Endothelial cell of umbilical vein (primary cell): Measurements from ENCODE around the gene ATXN3L. TPM values are rescaled to one million over a fixed set of nuclear protein-coding genes. Genes with fewer than 3 reads are reported as not detected.

Source experiments
- BruUV-seq: library from RNA; stranded (reverse); fragments of 400-500 nt; replicated peaks from 2 replicates; lab custom pipeline; 2021; lab: Mats Ljungman, UMichigan
- CTCF ChIA-PET: fragments of 300-600, 350-600 bp; sonication (Branson Sonifier 250); formaldehyde crosslinking; loops from one replicate; lab custom pipeline; 2021; ENCODE audit warnings: antibody characterized with exemption, inconsistent platforms; lab: Charles Lee
- POLR2A ChIA-PET: fragments of 300-600, 350-600 bp; sonication (Branson Sonifier 250); formaldehyde crosslinking; loops from one replicate; lab custom pipeline; 2021; ENCODE audit warnings: antibody characterized with exemption, inconsistent platforms; lab: Charles Lee
- DNase-seq: peaks from one replicate; pipeline ENCODE4 v3.0.0-alpha.2; 2011; ENCODE audit warnings: low read depth, low spot score
- FAIRE-seq: peaks from 2 replicates; lab custom pipeline; 2011; peaks lifted over from hg19 to GRCh38; lab: Jason Lieb, UNC
- H2AFZ ChIP-seq: 2 replicates; pipeline ENCODE4 v1.6.0; 2012; ENCODE audit warnings: low read depth, low read length, control low read depth, inconsistent platforms
- H3K27ac ChIP-seq: 2 replicates; pipeline ENCODE4 v1.5.1; 2011; ENCODE audit warnings: low read depth, mild to moderate bottlenecking, control low read depth, low read length, moderate library complexity; ENCODE audit not compliant: insufficient read depth
- H3K27me3 ChIP-seq, 2 experiments: 2 replicates each; pipeline versions ENCODE4 v1.6.0 to v1.6.1; 2011; ENCODE audit warnings: low read length in 2 of 2, mixed read lengths in 1 of 2; ENCODE audit not compliant: control insufficient read depth in 2 of 2, insufficient read depth in 2 of 2
- H3K36me3 ChIP-seq, 2 experiments: 2 replicates in 1 of 2; 3 replicates in 1 of 2; pipeline ENCODE4 v1.5.1; 2011; ENCODE audit warnings: low read length in 2 of 2, mild to moderate bottlenecking in 1 of 2, moderate library complexity in 1 of 2; ENCODE audit not compliant: control insufficient read depth in 2 of 2, insufficient read depth in 2 of 2; ENCODE audit errors: extremely low read depth in 1 of 2
- H3K4me1 ChIP-seq: 3 replicates; pipeline ENCODE4 v1.5.1; 2011; ENCODE audit warnings: mild to moderate bottlenecking, low read length; ENCODE audit not compliant: control insufficient read depth, insufficient read depth; ENCODE audit errors: extremely low read depth
- H3K4me2 ChIP-seq: 2 replicates; pipeline ENCODE4 v1.6.1; 2011; ENCODE audit warnings: low read length, control low read depth, mixed read lengths; ENCODE audit not compliant: insufficient read depth
- H3K4me3 ChIP-seq, 3 experiments: fragments of 200-600 bp in 1 of 3; sonication (generic), shearing (Covaris generic) in 1 of 3; replicated peaks in 1 of 3; 2 replicates each; pipeline ENCODE4 v1.5.1; 2011 to 2016; ENCODE audit warnings: control low read depth in 3 of 3, low read length in 3 of 3, mild to moderate bottlenecking in 2 of 3, inconsistent platforms in 1 of 3, low read depth in 1 of 3, moderate library complexity in 1 of 3; ENCODE audit not compliant: insufficient read depth in 1 of 3
- H3K79me2 ChIP-seq: 2 replicates; pipeline ENCODE4 v1.6.0; 2012; ENCODE audit warnings: low read length, inconsistent platforms; ENCODE audit not compliant: control insufficient read depth, insufficient read depth
- H3K9ac ChIP-seq: replicated peaks from 2 replicates; pipeline ENCODE3; 2011; ENCODE audit warnings: low read length, control low read depth; ENCODE audit not compliant: insufficient read depth; ENCODE audit errors: extremely low read depth
- H3K9me1 ChIP-seq: replicated peaks from 3 replicates; pipeline ENCODE4 v1.6.0; 2011; ENCODE audit warnings: mild to moderate bottlenecking, low read length; ENCODE audit not compliant: control insufficient read depth, insufficient read depth; ENCODE audit errors: extremely low read depth
- H3K9me3 ChIP-seq: replicated peaks from 2 replicates; pipeline ENCODE4 v1.5.1; 2012; ENCODE audit warnings: low read length, inconsistent platforms; ENCODE audit not compliant: control insufficient read depth, insufficient read depth
- H4K20me1 ChIP-seq: replicated peaks from 2 replicates; pipeline ENCODE3; 2011; ENCODE audit warnings: mild to moderate bottlenecking, low read length; ENCODE audit not compliant: control insufficient read depth, insufficient read depth; ENCODE audit errors: extremely low read depth
- CTCF ChIP-seq, 2 donors: IDR thresholded peaks; 1 replicate in 1 of 2; 2 replicates in 1 of 2; pipeline ENCODE4 v1.5.1; 2011; ENCODE audit warnings: low read length in 2 of 2, mild to moderate bottlenecking in 2 of 2, moderate library complexity in 2 of 2, control low read depth in 1 of 2, inconsistent platforms in 1 of 2, low read depth in 1 of 2; ENCODE audit not compliant: insufficient read depth in 1 of 2; ENCODE audit errors: extremely low read depth in 1 of 2
- EZH2 ChIP-seq: IDR thresholded peaks from 2 replicates; pipeline ENCODE4 v1.6.1; 2012; ENCODE audit warnings: borderline replicate concordance, low read depth, mild to moderate bottlenecking, moderate library complexity, low read length, inconsistent platforms; ENCODE audit not compliant: severe bottlenecking
- FOS ChIP-seq: IDR thresholded peaks from 2 replicates; pipeline ENCODE4 v1.6.1; 2011; ENCODE audit warnings: mild to moderate bottlenecking, low read length, moderate library complexity, borderline replicate concordance; ENCODE audit not compliant: insufficient read depth
- GATA2 ChIP-seq: IDR thresholded peaks from 2 replicates; pipeline ENCODE4 v1.7.0; 2011; ENCODE audit warnings: low read depth, mild to moderate bottlenecking, moderate library complexity, mixed read lengths, low read length; ENCODE audit not compliant: insufficient read length, insufficient read depth
- JUN ChIP-seq: IDR thresholded peaks from 2 replicates; pipeline ENCODE4 v1.6.1; 2011; ENCODE audit warnings: borderline replicate concordance, low read depth; ENCODE audit not compliant: insufficient read length, insufficient read depth
- MAX ChIP-seq: IDR thresholded peaks from 2 replicates; pipeline ENCODE4 v1.6.1; 2011; ENCODE audit not compliant: insufficient read depth, insufficient read length
- MYC ChIP-seq: IDR thresholded peaks from one replicate; pipeline ENCODE4 v1.6.1; 2011; ENCODE audit warnings: mild to moderate bottlenecking, low read depth, low read length
- POLR2A ChIP-seq: IDR thresholded peaks from 2 replicates; pipeline ENCODE4 v1.6.1; 2012; ENCODE audit warnings: low read depth, mild to moderate bottlenecking, control low read depth, low read length
- POLR2AphosphoS5 ChIP-seq: IDR thresholded peaks from 2 replicates; pipeline ENCODE4 v1.6.1; 2012; ENCODE audit warnings: low read depth, mild to moderate bottlenecking, control low read depth, low read length, moderate library complexity; ENCODE audit not compliant: insufficient read depth
- dilution Hi-C: fragments of 300-500 bp; cut with MboI; formaldehyde crosslinking; loops from one replicate; pipeline ENCODE4 v1.15.0; 2019; ENCODE audit warnings: low sequenced_read_pairs; ENCODE audit not compliant: extremely low pct_ligation_motif_present
- intact Hi-C: fragments of 100-400 bp; cut with micrococcal nuclease; formaldehyde crosslinking; loops from one replicate; pipeline ENCODE4 v1.10.0; 2022
- polyA plus RNA-seq, 4 experiments: library from polyadenylated mRNA; depleted of rRNA in 3 of 4; stranded (reverse) in 3 of 4; unstranded in 1 of 4; fragments of >200 nt; gene quantifications; 2 replicates each; pipeline versions ENCODE4 v1.2.1 to v1.2.3, GENCODE V29; 2011 to 2012; ENCODE audit warnings: missing spikeins in 1 of 4
- total RNA-seq: library from RNA; stranded (reverse); gene quantifications from 2 replicates; pipeline ENCODE4 v1.2.3, GENCODE V29; 2021

ATXN3L gene
- total and polyA plus RNA-seq, 2 donors (not counting 3 experiments of a cell fraction or from before 2014, with no cell fraction given): not detected

DNA sequence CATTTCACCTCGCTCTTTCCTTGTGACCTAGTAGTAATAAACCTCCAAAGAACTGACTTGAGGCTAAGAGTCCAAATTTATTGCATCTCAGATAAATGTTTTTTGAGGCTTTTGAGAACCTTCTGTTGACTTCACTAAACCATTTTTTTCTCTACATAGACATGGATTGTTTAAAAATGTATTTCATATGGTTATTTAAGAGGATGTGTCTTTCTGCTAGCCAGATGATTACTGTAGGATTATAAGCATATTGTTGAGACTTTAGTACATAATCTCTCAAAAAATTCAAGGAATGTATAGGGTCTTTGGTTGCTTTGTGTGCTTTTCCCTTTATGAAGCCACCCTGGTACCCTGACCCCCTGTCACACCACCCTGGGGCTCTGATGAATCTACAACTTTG is 44.8 kb downstream of the ATXN3L start:
- Histone ChIP-seq H3K4me3 (no peak overlapping the region), H3K79me2 (no peaks in the 10 kb centered on the region), H3K4me1 (no peaks in the 10 kb centered on the region), H3K4me2 (no peak overlapping the region), H2AFZ (no peak overlapping the region), H3K9me1 (no peaks in the 10 kb centered on the region), H3K27ac (no peak overlapping the region), H3K9ac (no peak overlapping the region), H3K36me3 (no peaks in the 10 kb centered on the region), H4K20me1 (no peaks in the 10 kb centered on the region), H3K27me3 (no peaks in the 10 kb centered on the region), H3K9me3 (no peaks in the 10 kb centered on the region)
- DNase-seq (no peak), FAIRE-seq (no peak)
- CTCF ChIA-PET: no interaction called here
- dilution Hi-C loops: no loop called here
- POLR2A ChIA-PET: no interaction called here
- no TSS peak for BruUV-seq
- TF ChIP-seq POLR2A (no peak), POLR2AphosphoS5 (no peak), FOS (no peak), MYC (no peak), GATA2 (no peak), CTCF (IDR thresholded peaks at IDR 0.05; ENCODE audit: extremely low read depth in 1 of 2, insufficient read depth in 1 of 2, low read depth in 1 of 2, low read length in 2 of 2) (no peak), MAX (no peak), EZH2 (no peak), JUN (no peak)
- intact Hi-C loops: no loop called here
